ENCODE results near the gene G6PC1. TPM values are rescaled to one million over a fixed set of nuclear protein-coding genes. Genes with fewer than 3 reads are reported as not detected.

G6PC1 gene
- total and polyA plus RNA-seq, 2 of the 13 experiments (the other 11 are each of a cell fraction or from before 2014, with no cell fraction given) = 1.7 to 37.9 TPM

DNA sequence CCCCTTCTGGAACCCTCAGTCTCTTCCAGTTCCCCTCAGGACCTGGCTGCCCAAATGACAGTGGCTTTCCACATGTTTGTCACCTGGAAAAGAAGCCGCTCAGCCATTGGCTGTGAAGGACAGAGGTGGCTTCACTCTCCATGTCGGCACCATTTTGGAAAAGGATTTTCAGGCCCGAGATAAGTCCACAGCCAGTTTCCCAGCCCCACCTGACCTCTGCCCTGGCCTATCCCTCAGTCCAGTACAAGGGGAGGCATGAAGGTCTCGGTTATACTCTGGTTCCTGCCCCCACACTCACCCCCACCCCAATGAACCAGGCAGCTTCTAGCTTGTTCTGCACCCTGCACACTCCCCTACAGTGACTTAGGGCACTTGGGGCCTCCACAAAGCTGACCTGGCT lies 34.4 kb upstream of the G6PC1 start (continued):
- TF ChIP-seq ZNF260 (CRISPR knock-in tag; IDR thresholded peaks at IDR 0.05; ENCODE audit: borderline replicate concordance, low read depth) = no peak
- no peak for TF ChIP-seq ZBTB7A (CRISPR knock-in tag; IDR thresholded peaks at IDR 0.05)
- no peak for TF ChIP-seq CAMTA2 (CRISPR knock-in tag; IDR thresholded peaks at IDR 0.05; ENCODE audit: borderline replicate concordance)
- TF ChIP-seq, protein P1, sequence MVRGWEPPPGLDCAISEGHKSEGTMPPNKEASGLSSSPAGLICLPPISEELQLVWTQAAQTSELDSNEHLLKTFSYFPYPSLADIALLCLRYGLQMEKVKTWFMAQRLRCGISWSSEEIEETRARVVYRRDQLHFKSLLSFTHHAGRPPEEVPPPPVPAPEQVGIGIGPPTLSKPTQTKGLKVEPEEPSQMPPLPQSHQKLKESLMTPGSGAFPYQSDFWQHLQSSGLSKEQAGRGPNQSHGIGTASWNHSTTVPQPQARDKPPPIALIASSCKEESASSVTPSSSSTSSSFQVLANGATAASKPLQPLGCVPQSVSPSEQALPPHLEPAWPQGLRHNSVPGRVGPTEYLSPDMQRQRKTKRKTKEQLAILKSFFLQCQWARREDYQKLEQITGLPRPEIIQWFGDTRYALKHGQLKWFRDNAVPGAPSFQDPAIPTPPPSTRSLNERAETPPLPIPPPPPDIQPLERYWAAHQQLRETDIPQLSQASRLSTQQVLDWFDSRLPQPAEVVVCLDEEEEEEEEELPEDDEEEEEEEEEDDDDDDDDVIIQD (CRISPR knock-in tag; IDR thresholded peaks at IDR 0.05; ENCODE audit: low read depth) = no peak
- 0 out of 2 replicates have a peak, but pooled peaks have one; percentile 25 for TF ChIP-seq ZNF230 (CRISPR knock-in tag; IDR thresholded peaks at IDR 0.05)
- TF ChIP-seq, protein P2, sequence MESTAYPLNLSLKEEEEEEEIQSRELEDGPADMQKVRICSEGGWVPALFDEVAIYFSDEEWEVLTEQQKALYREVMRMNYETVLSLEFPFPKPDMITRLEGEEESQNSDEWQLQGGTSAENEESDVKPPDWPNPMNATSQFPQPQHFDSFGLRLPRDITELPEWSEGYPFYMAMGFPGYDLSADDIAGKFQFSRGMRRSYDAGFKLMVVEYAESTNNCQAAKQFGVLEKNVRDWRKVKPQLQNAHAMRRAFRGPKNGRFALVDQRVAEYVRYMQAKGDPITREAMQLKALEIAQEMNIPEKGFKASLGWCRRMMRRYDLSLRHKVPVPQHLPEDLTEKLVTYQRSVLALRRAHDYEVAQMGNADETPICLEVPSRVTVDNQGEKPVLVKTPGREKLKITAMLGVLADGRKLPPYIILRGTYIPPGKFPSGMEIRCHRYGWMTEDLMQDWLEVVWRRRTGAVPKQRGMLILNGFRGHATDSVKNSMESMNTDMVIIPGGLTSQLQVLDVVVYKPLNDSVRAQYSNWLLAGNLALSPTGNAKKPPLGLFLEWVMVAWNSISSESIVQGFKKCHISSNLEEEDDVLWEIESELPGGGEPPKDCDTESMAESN (CRISPR knock-in tag; conservative IDR thresholded peaks at IDR 0.05) = 0 out of 2 replicates have a peak, but pooled peaks have one; percentile 2
- TF ChIP-seq ZNF670 (CRISPR knock-in tag; IDR thresholded peaks at IDR 0.05; ENCODE audit: borderline replicate concordance) = peak; percentile 57; the same call in 1 of the 2 replicates
- no peak for TF ChIP-seq NBN (conservative IDR thresholded peaks at IDR 0.05)
- no peak for TF ChIP-seq MIER2 (CRISPR knock-in tag; IDR thresholded peaks at IDR 0.05)
- TF ChIP-seq ZNF674 (CRISPR knock-in tag; IDR thresholded peaks at IDR 0.05; ENCODE audit: low read depth) = no peak
- 0 out of 2 replicates have a peak, but pooled peaks have one; percentile 10 for TF ChIP-seq MXD4 (CRISPR knock-in tag; IDR thresholded peaks at IDR 0.05)
- TF ChIP-seq KLF9 (CRISPR knock-in tag; IDR thresholded peaks at IDR 0.05; ENCODE audit: low read depth) = no peak
- TF ChIP-seq PHB2 (IDR thresholded peaks at IDR 0.05; ENCODE audit: partially characterized antibody) = no peak
- TF ChIP-seq EED (CRISPR knock-in tag; IDR thresholded peaks at IDR 0.05) = no peak
- TF ChIP-seq, protein P3, sequence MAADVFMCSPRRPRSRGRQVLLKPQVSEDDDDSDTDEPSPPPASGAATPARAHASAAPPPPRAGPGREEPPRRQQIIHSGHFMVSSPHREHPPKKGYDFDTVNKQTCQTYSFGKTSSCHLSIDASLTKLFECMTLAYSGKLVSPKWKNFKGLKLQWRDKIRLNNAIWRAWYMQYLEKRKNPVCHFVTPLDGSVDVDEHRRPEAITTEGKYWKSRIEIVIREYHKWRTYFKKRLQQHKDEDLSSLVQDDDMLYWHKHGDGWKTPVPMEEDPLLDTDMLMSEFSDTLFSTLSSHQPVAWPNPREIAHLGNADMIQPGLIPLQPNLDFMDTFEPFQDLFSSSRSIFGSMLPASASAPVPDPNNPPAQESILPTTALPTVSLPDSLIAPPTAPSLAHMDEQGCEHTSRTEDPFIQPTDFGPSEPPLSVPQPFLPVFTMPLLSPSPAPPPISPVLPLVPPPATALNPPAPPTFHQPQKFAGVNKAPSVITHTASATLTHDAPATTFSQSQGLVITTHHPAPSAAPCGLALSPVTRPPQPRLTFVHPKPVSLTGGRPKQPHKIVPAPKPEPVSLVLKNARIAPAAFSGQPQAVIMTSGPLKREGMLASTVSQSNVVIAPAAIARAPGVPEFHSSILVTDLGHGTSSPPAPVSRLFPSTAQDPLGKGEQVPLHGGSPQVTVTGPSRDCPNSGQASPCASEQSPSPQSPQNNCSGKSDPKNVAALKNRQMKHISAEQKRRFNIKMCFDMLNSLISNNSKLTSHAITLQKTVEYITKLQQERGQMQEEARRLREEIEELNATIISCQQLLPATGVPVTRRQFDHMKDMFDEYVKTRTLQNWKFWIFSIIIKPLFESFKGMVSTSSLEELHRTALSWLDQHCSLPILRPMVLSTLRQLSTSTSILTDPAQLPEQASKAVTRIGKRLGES (CRISPR knock-in tag; IDR thresholded peaks at IDR 0.05; ENCODE audit: borderline replicate concordance) = no peak
- no peak for TF ChIP-seq ZNF790 (CRISPR knock-in tag; IDR thresholded peaks at IDR 0.05; ENCODE audit: borderline replicate concordance)
- TF ChIP-seq HOXA5 (CRISPR knock-in tag; IDR thresholded peaks at IDR 0.05) = no peak
- no peak for TF ChIP-seq PAF1 (CRISPR knock-in tag; IDR thresholded peaks at IDR 0.05)
- TF ChIP-seq ZNF879 (CRISPR knock-in tag; IDR thresholded peaks at IDR 0.05) = no peak
- TF ChIP-seq SYNCRIP (IDR thresholded peaks at IDR 0.05; ENCODE audit: insufficient read depth, low read depth, low read length) = no peak
- TF ChIP-seq, protein P4, sequence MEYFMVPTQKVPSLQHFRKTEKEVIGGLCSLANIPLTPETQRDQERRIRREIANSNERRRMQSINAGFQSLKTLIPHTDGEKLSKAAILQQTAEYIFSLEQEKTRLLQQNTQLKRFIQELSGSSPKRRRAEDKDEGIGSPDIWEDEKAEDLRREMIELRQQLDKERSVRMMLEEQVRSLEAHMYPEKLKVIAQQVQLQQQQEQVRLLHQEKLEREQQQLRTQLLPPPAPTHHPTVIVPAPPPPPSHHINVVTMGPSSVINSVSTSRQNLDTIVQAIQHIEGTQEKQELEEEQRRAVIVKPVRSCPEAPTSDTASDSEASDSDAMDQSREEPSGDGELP (IDR thresholded peaks at IDR 0.05; ENCODE audit: borderline replicate concordance, low read depth) = peak; percentile 6; the same call in 1 of the 2 replicates
- TF ChIP-seq, protein P5, sequence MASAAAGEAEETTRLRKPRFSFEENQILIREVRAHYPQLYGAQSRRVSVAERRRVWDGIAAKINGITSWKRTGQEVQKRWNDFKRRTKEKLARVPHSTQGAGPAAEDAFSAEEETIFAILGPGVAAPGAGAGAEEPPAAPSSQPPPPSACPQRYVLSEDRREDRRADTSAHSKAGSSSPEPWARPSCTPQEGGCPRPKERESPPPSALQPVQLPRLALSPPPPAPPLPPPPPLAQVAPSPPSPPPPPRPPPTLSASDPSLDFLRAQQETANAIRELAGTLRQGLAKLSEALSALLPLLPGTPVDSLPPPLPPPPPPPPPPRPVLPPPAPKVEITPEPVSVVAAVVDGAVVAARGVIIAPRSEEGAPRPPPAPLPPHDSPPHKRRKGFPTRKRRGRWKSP (CRISPR knock-in tag; IDR thresholded peaks at IDR 0.05) = no peak
- TF ChIP-seq, protein P6, sequence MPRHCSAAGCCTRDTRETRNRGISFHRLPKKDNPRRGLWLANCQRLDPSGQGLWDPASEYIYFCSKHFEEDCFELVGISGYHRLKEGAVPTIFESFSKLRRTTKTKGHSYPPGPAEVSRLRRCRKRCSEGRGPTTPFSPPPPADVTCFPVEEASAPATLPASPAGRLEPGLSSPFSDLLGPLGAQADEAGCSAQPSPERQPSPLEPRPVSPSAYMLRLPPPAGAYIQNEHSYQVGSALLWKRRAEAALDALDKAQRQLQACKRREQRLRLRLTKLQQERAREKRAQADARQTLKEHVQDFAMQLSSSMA (CRISPR knock-in tag; IDR thresholded peaks at IDR 0.05) = no peak

Measured in HepG2 (cell line).